ENCODE results near the gene LITAF. TPM values are rescaled to one million over a fixed set of nuclear protein-coding genes. Genes with fewer than 3 reads are reported as not detected.

LITAF gene
- total RNA-seq, 1 donor from 2014 or later = 281 TPM

GRCh38 chr16:11551842-11552241 lies 34.9 kb downstream of the LITAF start:
- H3K36me3 ChIP-seq = peaks cover 98% of the 10 kb centered on the region
- intact Hi-C loops (cut with DNase I) = no loop called here
- DNase-seq = no peak
- H3K4me1 ChIP-seq = peaks cover 37% of the 10 kb centered on the region
- no peak for TF ChIP-seq CTCF (IDR thresholded peaks at IDR 0.05)
- no peak overlapping the region for H3K4me3 ChIP-seq
- no peaks in the 10 kb centered on the region for H3K27me3 ChIP-seq (ENCODE audit: low read depth)
- peaks cover 4% of the 10 kb centered on the region for H3K9me3 ChIP-seq
- peak in 1 of 2 donors; percentile 17 for ATAC-seq
- H3K27ac ChIP-seq = peak overlapping the region; percentile 34

GRCh38 chr16:11550791-11551498 lies 35.8 kb downstream of the LITAF start:
- Histone ChIP-seq H3K4me1 (peaks cover 37% of the 10 kb centered on the region), H3K4me3 (no peak overlapping the region), H3K27ac (peak overlapping the region; percentile 34), H3K9me3 (no peaks in the 10 kb centered on the region), H3K36me3 (peaks cover 95% of the 10 kb centered on the region), H3K27me3 (ENCODE audit: low read depth) (no peaks in the 10 kb centered on the region)
- intact Hi-C loops (cut with DNase I) = no loop called here
- ATAC-seq (peak; percentile 68 to 79), DNase-seq (no peak)
- no peak for TF ChIP-seq CTCF (IDR thresholded peaks at IDR 0.05)

GRCh38 chr16:11547118-11547916 lies 39.4 kb downstream of the LITAF start:
- H3K27me3 ChIP-seq (ENCODE audit: low read depth) = no peaks in the 10 kb centered on the region
- H3K9me3 ChIP-seq = no peaks in the 10 kb centered on the region
- ATAC-seq = no peak
- DNase-seq = no peak
- H3K27ac ChIP-seq = no peak overlapping the region
- intact Hi-C loops (cut with DNase I) = no loop called here
- H3K36me3 ChIP-seq = peaks cover 59% of the 10 kb centered on the region
- TF ChIP-seq CTCF (IDR thresholded peaks at IDR 0.05) = no peak
- peaks cover 22% of the 10 kb centered on the region for H3K4me1 ChIP-seq
- no peak overlapping the region for H3K4me3 ChIP-seq

GRCh38 chr16:11546608-11547061 lies 40.1 kb downstream of the LITAF start:
- ATAC-seq (no peak), DNase-seq (no peak)
- no peaks in the 10 kb centered on the region for H3K9me3 ChIP-seq
- peaks cover 16% of the 10 kb centered on the region for H3K4me1 ChIP-seq
- H3K27me3 ChIP-seq (ENCODE audit: low read depth) = no peaks in the 10 kb centered on the region
- no peak overlapping the region for H3K4me3 ChIP-seq
- H3K36me3 ChIP-seq = peaks cover 53% of the 10 kb centered on the region
- H3K27ac ChIP-seq = no peak overlapping the region
- no peak for TF ChIP-seq CTCF (IDR thresholded peaks at IDR 0.05)
- intact Hi-C loops (cut with DNase I) = no loop called here

GRCh38 chr16:11543661-11544393 lies 42.9 kb downstream of the LITAF start:
- Histone ChIP-seq H3K4me3 (no peak overlapping the region), H3K4me1 (no peaks in the 10 kb centered on the region), H3K27me3 (ENCODE audit: low read depth) (no peaks in the 10 kb centered on the region), H3K27ac (no peak overlapping the region), H3K9me3 (no peaks in the 10 kb centered on the region), H3K36me3 (peaks cover 25% of the 10 kb centered on the region)
- DNase-seq = no peak
- intact Hi-C loops (cut with DNase I) = no loop called here
- peak in 1 of 2 donors; percentile 9 for ATAC-seq
- TF ChIP-seq CTCF (IDR thresholded peaks at IDR 0.05) = no peak

All from lower lobe of right lung (tissue), 2 donors.